Measurements from ENCODE around the gene KRT222.

Gene KRT222

DNA sequence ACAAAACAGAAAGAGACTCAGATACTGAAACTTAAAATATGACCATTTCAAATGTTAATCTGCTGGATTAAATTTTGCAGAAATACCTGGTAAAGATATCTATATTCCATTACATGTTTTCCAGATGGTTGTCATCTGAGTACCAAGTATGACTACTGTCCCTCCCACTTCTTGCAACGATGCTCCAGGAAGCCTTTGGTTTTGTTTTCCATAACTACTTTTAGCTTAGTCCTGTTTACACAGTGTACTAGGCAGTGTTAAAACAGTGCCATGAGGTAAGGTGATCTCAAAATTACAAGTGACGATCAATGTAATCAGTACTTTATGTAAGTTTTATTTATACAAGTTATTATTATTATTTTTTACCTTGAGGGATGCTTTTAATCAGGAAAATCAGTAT lies 35.1 kb downstream of the KRT222 start:
- H3K4me1 ChIP-seq (ENCODE audit: control insufficient read depth, insufficient read depth, low read length), result no peaks in the 10 kb centered on the region
- no peaks in the 10 kb centered on the region for H3K9me3 ChIP-seq (ENCODE audit: control insufficient read depth, insufficient read depth, low read depth, low read length)
- no peak overlapping the region for H3K4me3 ChIP-seq (ENCODE audit: low read depth, low read length)
- H3K36me3 ChIP-seq (ENCODE audit: control insufficient read depth, insufficient read depth, low read length), result peaks cover 77% of the 10 kb centered on the region
- H3K27ac ChIP-seq (ENCODE audit: low read depth, low read length), result no peak overlapping the region
- no peak overlapping the region for H3K9ac ChIP-seq (ENCODE audit: low read length)
- no peaks in the 10 kb centered on the region for H3K27me3 ChIP-seq (ENCODE audit: control insufficient read depth, insufficient read depth, low read length)

- Histone ChIP-seq H3K4me1 (ENCODE audit: control insufficient read depth, insufficient read depth, low read length) (peaks cover 3% of the 10 kb centered on the region; the same call in 1 of the 2 replicates), H3K9ac (ENCODE audit: low read length) (no peak overlapping the region), H3K4me3 (ENCODE audit: low read depth, low read length) (no peak overlapping the region), H3K27me3 (ENCODE audit: control insufficient read depth, insufficient read depth, low read length) (no peaks in the 10 kb centered on the region), H3K36me3 (ENCODE audit: control insufficient read depth, insufficient read depth, low read length) (peaks cover 32% of the 10 kb centered on the region), H3K9me3 (ENCODE audit: control insufficient read depth, insufficient read depth, low read depth, low read length) (no peaks in the 10 kb centered on the region), H3K27ac (ENCODE audit: low read depth, low read length) (no peak overlapping the region)
These were observed 39.7 kb downstream of the KRT222 start for GRCh38 chr17:40625311-40625710.

- no peak overlapping the region for H3K27ac ChIP-seq (ENCODE audit: low read depth, low read length)
- no peak overlapping the region for H3K4me3 ChIP-seq (ENCODE audit: low read depth, low read length)
- H3K36me3 ChIP-seq (ENCODE audit: control insufficient read depth, insufficient read depth, low read length), result peaks cover 15% of the 10 kb centered on the region
- H3K4me1 ChIP-seq (ENCODE audit: control insufficient read depth, insufficient read depth, low read length), result peaks cover 3% of the 10 kb centered on the region; the same call in 1 of the 2 replicates
- no peaks in the 10 kb centered on the region for H3K27me3 ChIP-seq (ENCODE audit: control insufficient read depth, insufficient read depth, low read length)
- no peak overlapping the region for H3K9ac ChIP-seq (ENCODE audit: low read length)
- no peaks in the 10 kb centered on the region for H3K9me3 ChIP-seq (ENCODE audit: control insufficient read depth, insufficient read depth, low read depth, low read length)
These were observed 41.4 kb downstream of the KRT222 start for GRCh38 chr17:40623419-40624210.

- H3K4me1 ChIP-seq (ENCODE audit: control insufficient read depth, insufficient read depth, low read length), result peaks cover 3% of the 10 kb centered on the region; the same call in 1 of the 2 replicates
- peaks cover 5% of the 10 kb centered on the region; the same call in 1 of the 2 replicates for H3K36me3 ChIP-seq (ENCODE audit: control insufficient read depth, insufficient read depth, low read length)
- no peak overlapping the region for H3K27ac ChIP-seq (ENCODE audit: low read depth, low read length)
These were observed 42.5 kb downstream of the KRT222 start for GRCh38 chr17:40622509-40622928.

DNA sequence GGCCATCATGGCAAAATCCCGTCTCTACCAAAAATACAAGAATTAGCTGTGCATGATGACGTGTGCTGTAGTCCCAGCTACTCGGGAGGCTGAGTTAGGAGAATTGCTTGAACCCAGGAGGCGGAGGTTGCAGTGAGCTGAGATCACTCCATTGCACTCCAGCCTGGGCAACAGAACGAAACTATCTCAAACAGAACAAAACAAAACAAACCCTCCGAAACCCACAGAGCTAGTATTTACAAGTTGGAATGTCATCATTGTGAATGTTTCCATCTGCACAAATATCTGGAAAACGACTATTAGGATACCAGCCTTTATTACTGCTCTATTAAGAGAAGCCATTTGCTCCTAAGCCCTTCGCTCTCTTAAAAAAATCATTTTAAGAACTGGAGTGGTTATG lies 43.4 kb downstream of the KRT222 start:
- Histone ChIP-seq H3K9ac (ENCODE audit: low read length) (no peak overlapping the region), H3K27me3 (ENCODE audit: control insufficient read depth, insufficient read depth, low read length) (no peaks in the 10 kb centered on the region), H3K4me3 (ENCODE audit: low read depth, low read length) (no peak overlapping the region), H3K36me3 (ENCODE audit: control insufficient read depth, insufficient read depth, low read length) (no peaks in the 10 kb centered on the region), H3K27ac (ENCODE audit: low read depth, low read length) (no peak overlapping the region), H3K4me1 (ENCODE audit: control insufficient read depth, insufficient read depth, low read length) (peaks cover 3% of the 10 kb centered on the region; the same call in 1 of the 2 replicates), H3K9me3 (ENCODE audit: control insufficient read depth, insufficient read depth, low read depth, low read length) (no peaks in the 10 kb centered on the region)

More at GRCh38 chr17:40622509-40622928, 42.5 kb downstream of the KRT222 start:
- Histone ChIP-seq H3K4me3 (ENCODE audit: low read depth, low read length) (no peak overlapping the region), H3K9me3 (ENCODE audit: control insufficient read depth, insufficient read depth, low read depth, low read length) (no peaks in the 10 kb centered on the region), H3K27me3 (ENCODE audit: control insufficient read depth, insufficient read depth, low read length) (no peaks in the 10 kb centered on the region), H3K9ac (ENCODE audit: low read length) (no peak overlapping the region)

DNA sequence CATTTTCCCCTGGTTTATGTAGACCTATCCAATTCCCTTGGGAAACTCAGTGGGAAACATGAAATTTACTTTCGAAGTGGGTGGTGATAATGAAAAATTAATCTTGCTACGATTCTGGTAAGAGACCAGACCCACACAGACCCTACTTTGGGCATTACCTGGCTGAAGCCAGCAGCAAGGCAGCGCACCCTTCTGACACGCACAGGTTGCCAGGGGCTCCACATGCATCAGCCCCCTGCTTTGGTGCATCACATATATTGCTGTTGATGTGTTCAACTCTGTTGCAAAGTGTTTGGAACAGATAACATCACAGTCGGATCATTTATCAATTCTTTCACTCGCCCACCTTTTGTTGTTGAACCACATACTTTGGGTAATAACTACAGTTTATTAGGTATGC lies 44.0 kb downstream of the KRT222 start:
- H3K27me3 ChIP-seq (ENCODE audit: control insufficient read depth, insufficient read depth, low read length), result no peaks in the 10 kb centered on the region
- H3K9ac ChIP-seq (ENCODE audit: low read length), result no peak overlapping the region
- H3K4me3 ChIP-seq (ENCODE audit: low read depth, low read length), result no peak overlapping the region
- no peak overlapping the region for H3K27ac ChIP-seq (ENCODE audit: low read depth, low read length)
- H3K36me3 ChIP-seq (ENCODE audit: control insufficient read depth, insufficient read depth, low read length), result no peaks in the 10 kb centered on the region
- no peaks in the 10 kb centered on the region for H3K9me3 ChIP-seq (ENCODE audit: control insufficient read depth, insufficient read depth, low read depth, low read length)
- peaks cover 3% of the 10 kb centered on the region; the same call in 1 of the 2 replicates for H3K4me1 ChIP-seq (ENCODE audit: control insufficient read depth, insufficient read depth, low read length)

- Histone ChIP-seq H3K27ac (ENCODE audit: low read depth, low read length) (no peak overlapping the region), H3K36me3 (ENCODE audit: control insufficient read depth, insufficient read depth, low read length) (no peaks in the 10 kb centered on the region), H3K27me3 (ENCODE audit: control insufficient read depth, insufficient read depth, low read length) (no peaks in the 10 kb centered on the region)
These were observed 46.0 kb downstream of the KRT222 start for GRCh38 chr17:40618754-40619625.

GRCh38 chr17:40617678-40618240 lies 47.2 kb downstream of the KRT222 start:
- Histone ChIP-seq H3K4me1 (ENCODE audit: control insufficient read depth, insufficient read depth, low read length) (0 out of 2 replicates have a peak, but pooled peaks cover 6% of the 10 kb centered on the region), H3K27ac (ENCODE audit: low read depth, low read length) (no peak overlapping the region), H3K36me3 (ENCODE audit: control insufficient read depth, insufficient read depth, low read length) (no peaks in the 10 kb centered on the region), H3K27me3 (ENCODE audit: control insufficient read depth, insufficient read depth, low read length) (no peaks in the 10 kb centered on the region), H3K9ac (ENCODE audit: low read length) (no peak overlapping the region), H3K9me3 (ENCODE audit: control insufficient read depth, insufficient read depth, low read depth, low read length) (no peaks in the 10 kb centered on the region), H3K4me3 (ENCODE audit: low read depth, low read length) (no peak overlapping the region)

More at GRCh38 chr17:40618754-40619625, 46.0 kb downstream of the KRT222 start:
- no peak overlapping the region for H3K4me3 ChIP-seq (ENCODE audit: low read depth, low read length)
- no peak overlapping the region for H3K9ac ChIP-seq (ENCODE audit: low read length)
- H3K4me1 ChIP-seq (ENCODE audit: control insufficient read depth, insufficient read depth, low read length), result 0 out of 2 replicates have a peak, but pooled peaks cover 6% of the 10 kb centered on the region
- H3K9me3 ChIP-seq (ENCODE audit: control insufficient read depth, insufficient read depth, low read depth, low read length), result no peaks in the 10 kb centered on the region

DNA sequence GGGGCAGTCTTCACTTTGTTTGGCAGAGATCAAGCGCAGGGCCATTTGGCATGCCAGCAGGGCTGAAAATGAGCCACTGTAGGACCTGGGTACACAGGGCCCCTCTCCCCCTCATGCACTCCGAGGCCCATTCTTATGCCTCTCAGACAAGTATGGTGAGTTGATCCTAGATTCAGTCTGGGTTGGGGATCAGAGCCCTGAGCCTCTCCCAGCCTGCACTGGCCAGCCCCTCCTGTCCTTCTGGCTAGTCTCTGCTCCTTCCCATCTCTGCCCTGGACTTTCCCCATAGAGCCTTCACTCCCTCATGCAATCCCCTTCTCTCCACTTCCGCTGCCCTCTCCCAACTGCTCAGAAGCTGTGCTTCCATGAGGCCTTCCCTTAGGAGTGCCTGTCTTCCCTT lies 48.4 kb downstream of the KRT222 start:
- H3K27ac ChIP-seq (ENCODE audit: low read depth, low read length), result no peak overlapping the region
- no peaks in the 10 kb centered on the region for H3K9me3 ChIP-seq (ENCODE audit: control insufficient read depth, insufficient read depth, low read depth, low read length)
- H3K27me3 ChIP-seq (ENCODE audit: control insufficient read depth, insufficient read depth, low read length), result no peaks in the 10 kb centered on the region
- no peak overlapping the region for H3K4me3 ChIP-seq (ENCODE audit: low read depth, low read length)
- H3K9ac ChIP-seq (ENCODE audit: low read length), result no peak overlapping the region
- 0 out of 2 replicates have a peak, but pooled peaks cover 6% of the 10 kb centered on the region for H3K4me1 ChIP-seq (ENCODE audit: control insufficient read depth, insufficient read depth, low read length)
- no peaks in the 10 kb centered on the region for H3K36me3 ChIP-seq (ENCODE audit: control insufficient read depth, insufficient read depth, low read length)

DNA sequence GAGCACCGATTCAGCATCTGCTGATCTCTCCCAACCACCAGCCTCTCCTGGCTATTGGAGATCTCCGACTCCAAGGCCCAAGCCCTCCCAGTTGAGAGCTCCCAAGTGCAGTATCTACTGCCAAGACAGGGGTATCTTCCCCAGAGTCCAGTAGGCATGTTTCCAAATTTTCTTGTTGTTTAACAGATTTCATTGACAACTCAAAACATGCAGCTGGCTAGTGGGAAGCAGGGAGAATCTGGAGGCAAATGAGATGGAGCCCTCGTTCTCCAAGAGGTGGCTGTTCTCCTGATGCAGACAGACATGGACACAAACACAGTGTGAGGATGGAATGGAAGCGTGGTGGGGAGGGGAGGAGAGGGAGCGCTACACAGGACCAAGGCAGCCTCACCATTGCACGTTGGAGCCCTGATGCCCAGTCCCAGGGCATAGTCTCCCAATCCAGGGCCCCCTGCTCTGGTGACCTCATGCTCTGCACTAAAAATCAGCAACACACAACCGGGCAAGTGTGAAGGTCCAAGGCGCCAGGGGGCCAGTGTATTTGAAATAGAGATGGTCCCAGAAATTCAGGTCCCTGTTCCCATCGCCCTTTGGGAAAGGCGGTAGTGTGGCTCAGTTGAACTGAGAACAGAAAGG lies 49.0 kb downstream of the KRT222 start:
- Histone ChIP-seq H3K27me3 (ENCODE audit: control insufficient read depth, insufficient read depth, low read length) (no peaks in the 10 kb centered on the region), H3K36me3 (ENCODE audit: control insufficient read depth, insufficient read depth, low read length) (no peaks in the 10 kb centered on the region), H3K4me3 (ENCODE audit: low read depth, low read length) (no peak overlapping the region), H3K9ac (ENCODE audit: low read length) (no peak overlapping the region), H3K9me3 (ENCODE audit: control insufficient read depth, insufficient read depth, low read depth, low read length) (no peaks in the 10 kb centered on the region), H3K27ac (ENCODE audit: low read depth, low read length) (no peak overlapping the region), H3K4me1 (ENCODE audit: control insufficient read depth, insufficient read depth, low read length) (0 out of 2 replicates have a peak, but pooled peaks cover 6% of the 10 kb centered on the region)
